ENCODE measurements around the gene CDH5.

- TF ChIP-seq CTCF (conservative IDR thresholded peaks at IDR 0.05), result no peak
- TF ChIP-seq EZH2 (IDR thresholded peaks at IDR 0.05; ENCODE audit: low read depth), result no peak
These were observed 60.8 kb downstream of the CDH5 start, which contains the start of gene BEAN1 for GRCh38 chr16:66427036-66427860.
